Mesothelial cell of epicardium (in vitro differentiated cells): ENCODE data around the gene NAT10. TPM values are rescaled to one million over a fixed set of nuclear protein-coding genes. Genes with fewer than 3 reads are reported as not detected.
"Not testable (repeated sequence)": the region's sequence is repeated elsewhere in the genome, so short reads cannot be mapped to it uniquely, and the experiment has no call there.

Experiments
- DNase-seq, 2 experiments: peaks; one replicate each; pipeline ENCODE4 v3.0.0; 2021; ENCODE audit warnings: low spot score in 2 of 2; ENCODE audit not compliant: unreplicated experiment in 2 of 2
- H3K27ac Mint-ChIP-seq: 2 replicates; pipeline ENCODE4 v1.8.0; 2021; ENCODE audit warnings: mixed read lengths
- H3K27me3 Mint-ChIP-seq: 2 replicates; pipeline ENCODE4 v1.8.0; 2021; ENCODE audit warnings: low read depth, mixed read lengths
- H3K36me3 Mint-ChIP-seq: 2 replicates; pipeline ENCODE4 v1.8.0; 2021; ENCODE audit warnings: mixed read lengths
- H3K4me1 Mint-ChIP-seq: 2 replicates; pipeline ENCODE4 v1.8.0; 2021; ENCODE audit warnings: mixed read lengths
- H3K4me3 Mint-ChIP-seq: 2 replicates; pipeline ENCODE4 v1.8.0; 2021; ENCODE audit warnings: mild to moderate bottlenecking, moderate library complexity, mixed read lengths
- H3K9me3 Mint-ChIP-seq: 2 replicates; pipeline ENCODE4 v1.8.0; 2021; ENCODE audit warnings: mixed read lengths
- total RNA-seq: library from RNA; stranded (reverse); gene quantifications from 3 replicates; pipeline ENCODE4 v1.2.1, GENCODE V29; 2021
- TF ChIP-seq, protein P1 (sequence below): fragments of 200-600 bp; sonication (generic); IDR thresholded peaks from one replicate; pipeline ENCODE4 v1.5.0; 2021; ENCODE audit warnings: antibody characterized with exemption; ENCODE audit not compliant: unreplicated experiment

The NAT10 gene
- total RNA-seq, 1 donor from 2014 or later: 61.7 TPM

DNA sequence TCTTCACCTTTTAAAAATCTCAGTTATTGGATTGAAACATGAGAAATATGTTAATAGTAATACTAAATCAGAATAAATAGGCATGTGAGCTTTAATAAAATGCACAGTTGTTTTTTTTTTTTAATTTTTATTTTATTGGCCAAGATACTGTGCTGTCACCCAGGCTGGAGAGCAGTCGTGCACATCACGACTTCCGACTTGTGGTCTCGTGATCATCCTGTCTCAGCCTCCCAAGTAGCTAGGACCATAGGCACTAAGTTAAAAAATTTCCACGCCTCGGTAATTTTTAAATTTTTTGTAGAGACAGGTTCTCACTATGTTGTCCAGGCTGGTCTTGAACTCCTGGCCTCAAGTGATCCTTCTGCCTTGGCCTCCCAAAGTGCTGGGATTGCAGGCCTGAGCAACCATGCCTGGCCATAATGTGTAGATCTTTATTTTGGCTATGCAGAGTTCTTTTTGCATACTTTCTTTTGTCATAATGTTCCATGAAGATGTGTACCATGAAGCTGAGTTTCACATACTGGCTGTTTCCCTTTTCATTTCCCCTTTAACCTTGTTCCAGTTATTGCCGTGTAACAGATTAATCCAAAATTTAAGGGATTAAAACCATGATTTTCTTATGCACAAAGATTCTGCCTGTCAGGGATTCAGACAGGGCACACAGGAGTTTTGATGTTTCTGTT, 37.9 kb upstream of the NAT10 start:
- H3K4me1 Mint-ChIP-seq: peaks cover 29% of the 10 kb centered on the region

DNA sequence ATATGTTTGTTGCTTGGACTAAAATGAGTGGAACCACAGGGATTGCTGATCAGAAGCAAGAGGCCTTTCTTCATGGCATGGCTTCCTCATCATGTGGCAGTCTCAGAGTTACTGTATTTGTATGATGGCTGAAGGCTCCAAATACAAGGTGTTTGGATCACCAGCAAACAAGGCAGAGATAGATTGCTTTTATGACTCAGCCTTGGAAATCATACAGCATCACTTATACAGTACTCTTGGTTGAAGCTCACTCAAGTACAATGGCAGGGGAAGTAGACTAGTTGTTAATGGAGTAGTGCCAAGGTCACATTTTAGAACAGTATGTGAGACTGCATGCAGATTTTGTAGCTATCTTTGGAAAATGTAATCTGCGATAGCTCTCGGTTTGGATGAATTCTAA, 37.3 kb upstream of the NAT10 start:
- Mint-ChIP-seq H3K27me3 (no peaks in the 10 kb centered on the region), H3K9me3 (no peaks in the 10 kb centered on the region), H3K4me3 (no peak overlapping the region), H3K27ac (peak overlapping the region; percentile 17), H3K4me1 (peaks cover 24% of the 10 kb centered on the region), H3K36me3 (peaks cover 15% of the 10 kb centered on the region)
- TF ChIP-seq, protein P1, sequence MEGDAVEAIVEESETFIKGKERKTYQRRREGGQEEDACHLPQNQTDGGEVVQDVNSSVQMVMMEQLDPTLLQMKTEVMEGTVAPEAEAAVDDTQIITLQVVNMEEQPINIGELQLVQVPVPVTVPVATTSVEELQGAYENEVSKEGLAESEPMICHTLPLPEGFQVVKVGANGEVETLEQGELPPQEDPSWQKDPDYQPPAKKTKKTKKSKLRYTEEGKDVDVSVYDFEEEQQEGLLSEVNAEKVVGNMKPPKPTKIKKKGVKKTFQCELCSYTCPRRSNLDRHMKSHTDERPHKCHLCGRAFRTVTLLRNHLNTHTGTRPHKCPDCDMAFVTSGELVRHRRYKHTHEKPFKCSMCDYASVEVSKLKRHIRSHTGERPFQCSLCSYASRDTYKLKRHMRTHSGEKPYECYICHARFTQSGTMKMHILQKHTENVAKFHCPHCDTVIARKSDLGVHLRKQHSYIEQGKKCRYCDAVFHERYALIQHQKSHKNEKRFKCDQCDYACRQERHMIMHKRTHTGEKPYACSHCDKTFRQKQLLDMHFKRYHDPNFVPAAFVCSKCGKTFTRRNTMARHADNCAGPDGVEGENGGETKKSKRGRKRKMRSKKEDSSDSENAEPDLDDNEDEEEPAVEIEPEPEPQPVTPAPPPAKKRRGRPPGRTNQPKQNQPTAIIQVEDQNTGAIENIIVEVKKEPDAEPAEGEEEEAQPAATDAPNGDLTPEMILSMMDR: no peak
- no peak for DNase-seq

More for the DNA sequence above, 37.9 kb upstream of the NAT10 start:
- Mint-ChIP-seq H3K27me3 (no peaks in the 10 kb centered on the region), H3K4me3 (no peak overlapping the region), H3K36me3 (peaks cover 17% of the 10 kb centered on the region), H3K27ac (peak overlapping the region; percentile 17), H3K9me3 (no peaks in the 10 kb centered on the region)
- TF ChIP-seq, protein P1: no peak
- DNase-seq: no peak

GRCh38 chr11:34071306-34071705, 34.1 kb upstream of the NAT10 start:
- H3K4me1 Mint-ChIP-seq: peaks cover 16% of the 10 kb centered on the region
- not testable (repeated sequence) for H3K27me3 Mint-ChIP-seq, DNase-seq, H3K4me3 Mint-ChIP-seq, H3K9me3 Mint-ChIP-seq
- H3K36me3 Mint-ChIP-seq: peaks cover 20% of the 10 kb centered on the region
- H3K27ac Mint-ChIP-seq: peak overlapping the region; percentile 50

DNA sequence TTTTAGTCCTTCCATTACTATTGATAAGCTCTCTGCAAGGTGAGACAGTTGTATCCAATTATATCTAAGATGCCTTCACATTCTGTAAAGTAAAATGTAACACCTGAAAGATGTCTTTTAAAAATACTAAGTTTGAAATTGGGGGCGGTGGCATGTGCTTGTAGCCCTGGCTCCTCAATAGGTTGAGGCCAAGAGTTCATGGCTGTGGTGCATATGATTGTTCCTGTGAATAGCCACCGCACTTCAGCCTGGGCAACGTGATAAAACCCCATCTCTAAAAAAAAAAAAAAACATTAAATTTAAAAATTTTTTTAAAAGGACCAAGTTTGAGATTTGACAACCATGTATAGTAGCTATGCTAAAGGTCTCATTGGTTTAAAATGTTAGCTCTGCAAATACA, 33.4 kb upstream of the NAT10 start:
- H3K27me3 Mint-ChIP-seq: no peaks in the 10 kb centered on the region
- no peak overlapping the region for H3K27ac Mint-ChIP-seq
- H3K4me1 Mint-ChIP-seq: peaks cover 16% of the 10 kb centered on the region
- no peak overlapping the region for H3K4me3 Mint-ChIP-seq
- no peak for DNase-seq
- no peaks in the 10 kb centered on the region for H3K9me3 Mint-ChIP-seq
- TF ChIP-seq, protein P1: no peak
- peaks cover 21% of the 10 kb centered on the region for H3K36me3 Mint-ChIP-seq

- no peaks in the 10 kb centered on the region for H3K9me3 Mint-ChIP-seq
- no peak overlapping the region for H3K4me3 Mint-ChIP-seq
- no peak overlapping the region for H3K27ac Mint-ChIP-seq
- TF ChIP-seq, protein P1: no peak
- H3K27me3 Mint-ChIP-seq: no peaks in the 10 kb centered on the region
- peaks cover 13% of the 10 kb centered on the region for H3K4me1 Mint-ChIP-seq
- peaks cover 27% of the 10 kb centered on the region for H3K36me3 Mint-ChIP-seq
- DNase-seq: no peak
Measured at GRCh38 chr11:34072832-34073231, 32.6 kb upstream of the NAT10 start.

GRCh38 chr11:34074391-34074790, 31.0 kb upstream of the NAT10 start:
- Mint-ChIP-seq H3K27ac (peak overlapping the region; percentile 14), H3K4me3 (no peak overlapping the region), H3K4me1 (peaks cover 6% of the 10 kb centered on the region), H3K9me3 (no peaks in the 10 kb centered on the region), H3K27me3 (no peaks in the 10 kb centered on the region), H3K36me3 (peaks cover 34% of the 10 kb centered on the region)
- no peak for DNase-seq
- TF ChIP-seq, protein P1: no peak
